ENCODE measurements around the gene SNTG2. TPM values are rescaled to one million over a fixed set of nuclear protein-coding genes. Genes with fewer than 3 reads are reported as not detected.

SNTG2 gene
- total and polyA plus RNA-seq, 10 of the 15 experiments (the other 5 are each of a cell fraction or from before 2014, with no cell fraction given) = not detected

DNA sequence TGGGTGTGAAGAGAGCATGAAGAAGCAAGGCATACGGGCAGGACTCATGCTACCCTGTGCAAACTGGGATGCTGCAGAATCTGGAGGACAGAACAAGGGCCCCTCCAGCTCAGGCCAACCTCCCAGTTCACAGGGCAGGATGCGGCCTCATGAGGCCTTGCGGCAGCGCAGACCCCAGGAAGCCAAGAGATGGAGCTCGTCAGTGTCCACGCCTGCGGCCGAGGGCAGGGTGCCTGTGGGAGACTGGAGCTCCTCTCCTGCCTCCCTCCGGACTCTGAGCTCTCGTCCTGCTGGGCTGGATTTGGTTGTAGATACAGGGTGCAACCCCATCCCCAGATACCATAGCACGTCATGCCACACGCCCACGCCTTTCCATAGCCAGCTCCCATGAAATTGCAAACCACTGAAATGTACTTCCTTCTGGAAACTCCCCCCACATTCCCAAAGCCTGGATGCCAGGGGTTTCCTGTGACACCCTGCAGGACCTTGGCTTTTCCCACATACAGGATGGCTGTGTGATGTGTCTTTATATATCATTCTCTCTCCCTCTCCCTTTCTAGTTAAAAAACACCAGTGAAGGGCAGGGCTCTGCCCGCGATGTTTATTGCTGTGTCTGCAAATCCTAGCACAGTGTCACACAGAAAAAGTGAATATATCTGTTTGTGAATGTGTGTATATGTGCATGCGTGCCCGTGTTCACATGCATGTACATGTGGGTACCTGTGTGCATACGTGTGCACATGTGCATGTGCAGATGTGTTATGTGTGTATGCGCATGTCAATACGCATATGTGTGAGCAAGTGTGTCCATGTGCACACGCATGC, 12.3 kb upstream of the SNTG2 start:
- Histone ChIP-seq H4K20me1 (ENCODE audit: control insufficient read depth, insufficient read depth) (no peaks in the 10 kb centered on the region), H3K9ac (ENCODE audit: control insufficient read depth, insufficient read depth, low read length) (no peak overlapping the region), H3K27ac (ENCODE audit: control insufficient read depth, insufficient read depth) (no peak overlapping the region), H3K27me3 (replicated peaks in 1 of 2; ENCODE audit: control insufficient read depth in 2 of 2, insufficient read depth in 2 of 2, low read length in 1 of 2) (no peaks in the 10 kb centered on the region), H3K9me3 (replicated peaks; ENCODE audit: control insufficient read depth, insufficient read depth, low read length) (peaks cover 4% of the 10 kb centered on the region; the same call in 2 of the 3 replicates), H3K4me2 (ENCODE audit: control insufficient read depth, insufficient read depth) (no peak overlapping the region), H3K79me2 (ENCODE audit: control insufficient read depth, insufficient read depth, low read length) (no peaks in the 10 kb centered on the region), H3K36me3 (ENCODE audit: control insufficient read depth in 2 of 2, insufficient read depth in 2 of 2, low read length in 1 of 2) (no peaks in the 10 kb centered on the region), H2AFZ (ENCODE audit: control insufficient read depth, low read depth, low read length) (no peak overlapping the region), H3K4me1 (ENCODE audit: control insufficient read depth, insufficient read depth, low read length) (no peaks in the 10 kb centered on the region), H3K4me3 (no peak overlapping the region)
- no TSS peak for BruUV-seq (replicated peaks)
- RAD21 ChIA-PET (ENCODE audit: unreplicated experiment) = no interaction called here
- CTCF ChIA-PET = no interaction called here
- in situ Hi-C loops (cut with MboI) (no loop called here), intact Hi-C loops (cut with micrococcal nuclease; ENCODE audit: unreplicated experiment) (no loop called here)
- 64% methylated on average over 21 of the region's 21 CpGs for WGBS (ENCODE audit: insufficient coverage, insufficient replicate concordance, low lambda C conversion rate, missing lambda C conversion rate)
- DNase-seq (ENCODE audit: low read depth, low spot score) (no peak), ATAC-seq (no peak), FAIRE-seq (no peak)
- POLR2A ChIA-PET = no interaction called here
- SMC1A ChIA-PET (ENCODE audit: uncharacterized antibody, unreplicated experiment) = no interaction called here
- TF ChIP-seq, protein P1, sequence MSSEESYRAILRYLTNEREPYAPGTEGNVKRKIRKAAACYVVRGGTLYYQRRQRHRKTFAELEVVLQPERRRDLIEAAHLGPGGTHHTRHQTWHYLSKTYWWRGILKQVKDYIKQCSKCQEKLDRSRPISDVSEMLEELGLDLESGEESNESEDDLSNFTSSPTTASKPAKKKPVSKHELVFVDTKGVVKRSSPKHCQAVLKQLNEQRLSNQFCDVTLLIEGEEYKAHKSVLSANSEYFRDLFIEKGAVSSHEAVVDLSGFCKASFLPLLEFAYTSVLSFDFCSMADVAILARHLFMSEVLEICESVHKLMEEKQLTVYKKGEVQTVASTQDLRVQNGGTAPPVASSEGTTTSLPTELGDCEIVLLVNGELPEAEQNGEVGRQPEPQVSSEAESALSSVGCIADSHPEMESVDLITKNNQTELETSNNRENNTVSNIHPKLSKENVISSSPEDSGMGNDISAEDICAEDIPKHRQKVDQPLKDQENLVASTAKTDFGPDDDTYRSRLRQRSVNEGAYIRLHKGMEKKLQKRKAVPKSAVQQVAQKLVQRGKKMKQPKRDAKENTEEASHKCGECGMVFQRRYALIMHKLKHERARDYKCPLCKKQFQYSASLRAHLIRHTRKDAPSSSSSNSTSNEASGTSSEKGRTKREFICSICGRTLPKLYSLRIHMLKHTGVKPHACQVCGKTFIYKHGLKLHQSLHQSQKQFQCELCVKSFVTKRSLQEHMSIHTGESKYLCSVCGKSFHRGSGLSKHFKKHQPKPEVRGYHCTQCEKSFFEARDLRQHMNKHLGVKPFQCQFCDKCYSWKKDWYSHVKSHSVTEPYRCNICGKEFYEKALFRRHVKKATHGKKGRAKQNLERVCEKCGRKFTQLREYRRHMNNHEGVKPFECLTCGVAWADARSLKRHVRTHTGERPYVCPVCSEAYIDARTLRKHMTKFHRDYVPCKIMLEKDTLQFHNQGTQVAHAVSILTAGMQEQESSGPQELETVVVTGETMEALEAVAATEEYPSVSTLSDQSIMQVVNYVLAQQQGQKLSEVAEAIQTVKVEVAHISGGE (CRISPR knock-in tag; IDR thresholded peaks at IDR 0.05) = no peak
- TF ChIP-seq KAT2A (conservative IDR thresholded peaks at IDR 0.05; ENCODE audit: control insufficient read depth, low read depth, low read length) (no peak), RUNX3 (IDR thresholded peaks at IDR 0.05; ENCODE audit: low read length) (no peak), IKZF2 (IDR thresholded peaks at IDR 0.05) (no peak), ASH2L (IDR thresholded peaks at IDR 0.05; ENCODE audit: borderline replicate concordance, low read depth) (no peak), BCL11A (IDR thresholded peaks at IDR 0.05; ENCODE audit: low read depth, low read length) (no peak), NFIC (IDR thresholded peaks at IDR 0.05; ENCODE audit: low read depth, low read length) (no peak)
- TF ChIP-seq, protein P2, sequence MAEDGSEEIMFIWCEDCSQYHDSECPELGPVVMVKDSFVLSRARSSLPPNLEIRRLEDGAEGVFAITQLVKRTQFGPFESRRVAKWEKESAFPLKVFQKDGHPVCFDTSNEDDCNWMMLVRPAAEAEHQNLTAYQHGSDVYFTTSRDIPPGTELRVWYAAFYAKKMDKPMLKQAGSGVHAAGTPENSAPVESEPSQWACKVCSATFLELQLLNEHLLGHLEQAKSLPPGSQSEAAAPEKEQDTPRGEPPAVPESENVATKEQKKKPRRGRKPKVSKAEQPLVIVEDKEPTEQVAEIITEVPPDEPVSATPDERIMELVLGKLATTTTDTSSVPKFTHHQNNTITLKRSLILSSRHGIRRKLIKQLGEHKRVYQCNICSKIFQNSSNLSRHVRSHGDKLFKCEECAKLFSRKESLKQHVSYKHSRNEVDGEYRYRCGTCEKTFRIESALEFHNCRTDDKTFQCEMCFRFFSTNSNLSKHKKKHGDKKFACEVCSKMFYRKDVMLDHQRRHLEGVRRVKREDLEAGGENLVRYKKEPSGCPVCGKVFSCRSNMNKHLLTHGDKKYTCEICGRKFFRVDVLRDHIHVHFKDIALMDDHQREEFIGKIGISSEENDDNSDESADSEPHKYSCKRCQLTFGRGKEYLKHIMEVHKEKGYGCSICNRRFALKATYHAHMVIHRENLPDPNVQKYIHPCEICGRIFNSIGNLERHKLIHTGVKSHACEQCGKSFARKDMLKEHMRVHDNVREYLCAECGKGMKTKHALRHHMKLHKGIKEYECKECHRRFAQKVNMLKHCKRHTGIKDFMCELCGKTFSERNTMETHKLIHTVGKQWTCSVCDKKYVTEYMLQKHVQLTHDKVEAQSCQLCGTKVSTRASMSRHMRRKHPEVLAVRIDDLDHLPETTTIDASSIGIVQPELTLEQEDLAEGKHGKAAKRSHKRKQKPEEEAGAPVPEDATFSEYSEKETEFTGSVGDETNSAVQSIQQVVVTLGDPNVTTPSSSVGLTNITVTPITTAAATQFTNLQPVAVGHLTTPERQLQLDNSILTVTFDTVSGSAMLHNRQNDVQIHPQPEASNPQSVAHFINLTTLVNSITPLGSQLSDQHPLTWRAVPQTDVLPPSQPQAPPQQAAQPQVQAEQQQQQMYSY (CRISPR knock-in tag; IDR thresholded peaks at IDR 0.05) = no peak
- TF ChIP-seq, protein P3, sequence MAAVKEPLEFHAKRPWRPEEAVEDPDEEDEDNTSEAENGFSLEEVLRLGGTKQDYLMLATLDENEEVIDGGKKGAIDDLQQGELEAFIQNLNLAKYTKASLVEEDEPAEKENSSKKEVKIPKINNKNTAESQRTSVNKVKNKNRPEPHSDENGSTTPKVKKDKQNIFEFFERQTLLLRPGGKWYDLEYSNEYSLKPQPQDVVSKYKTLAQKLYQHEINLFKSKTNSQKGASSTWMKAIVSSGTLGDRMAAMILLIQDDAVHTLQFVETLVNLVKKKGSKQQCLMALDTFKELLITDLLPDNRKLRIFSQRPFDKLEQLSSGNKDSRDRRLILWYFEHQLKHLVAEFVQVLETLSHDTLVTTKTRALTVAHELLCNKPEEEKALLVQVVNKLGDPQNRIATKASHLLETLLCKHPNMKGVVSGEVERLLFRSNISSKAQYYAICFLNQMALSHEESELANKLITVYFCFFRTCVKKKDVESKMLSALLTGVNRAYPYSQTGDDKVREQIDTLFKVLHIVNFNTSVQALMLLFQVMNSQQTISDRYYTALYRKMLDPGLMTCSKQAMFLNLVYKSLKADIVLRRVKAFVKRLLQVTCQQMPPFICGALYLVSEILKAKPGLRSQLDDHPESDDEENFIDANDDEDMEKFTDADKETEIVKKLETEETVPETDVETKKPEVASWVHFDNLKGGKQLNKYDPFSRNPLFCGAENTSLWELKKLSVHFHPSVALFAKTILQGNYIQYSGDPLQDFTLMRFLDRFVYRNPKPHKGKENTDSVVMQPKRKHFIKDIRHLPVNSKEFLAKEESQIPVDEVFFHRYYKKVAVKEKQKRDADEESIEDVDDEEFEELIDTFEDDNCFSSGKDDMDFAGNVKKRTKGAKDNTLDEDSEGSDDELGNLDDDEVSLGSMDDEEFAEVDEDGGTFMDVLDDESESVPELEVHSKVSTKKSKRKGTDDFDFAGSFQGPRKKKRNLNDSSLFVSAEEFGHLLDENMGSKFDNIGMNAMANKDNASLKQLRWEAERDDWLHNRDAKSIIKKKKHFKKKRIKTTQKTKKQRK (IDR thresholded peaks at IDR 0.05; ENCODE audit: low read depth, low read length) = no peak
- TF ChIP-seq, protein P4, sequence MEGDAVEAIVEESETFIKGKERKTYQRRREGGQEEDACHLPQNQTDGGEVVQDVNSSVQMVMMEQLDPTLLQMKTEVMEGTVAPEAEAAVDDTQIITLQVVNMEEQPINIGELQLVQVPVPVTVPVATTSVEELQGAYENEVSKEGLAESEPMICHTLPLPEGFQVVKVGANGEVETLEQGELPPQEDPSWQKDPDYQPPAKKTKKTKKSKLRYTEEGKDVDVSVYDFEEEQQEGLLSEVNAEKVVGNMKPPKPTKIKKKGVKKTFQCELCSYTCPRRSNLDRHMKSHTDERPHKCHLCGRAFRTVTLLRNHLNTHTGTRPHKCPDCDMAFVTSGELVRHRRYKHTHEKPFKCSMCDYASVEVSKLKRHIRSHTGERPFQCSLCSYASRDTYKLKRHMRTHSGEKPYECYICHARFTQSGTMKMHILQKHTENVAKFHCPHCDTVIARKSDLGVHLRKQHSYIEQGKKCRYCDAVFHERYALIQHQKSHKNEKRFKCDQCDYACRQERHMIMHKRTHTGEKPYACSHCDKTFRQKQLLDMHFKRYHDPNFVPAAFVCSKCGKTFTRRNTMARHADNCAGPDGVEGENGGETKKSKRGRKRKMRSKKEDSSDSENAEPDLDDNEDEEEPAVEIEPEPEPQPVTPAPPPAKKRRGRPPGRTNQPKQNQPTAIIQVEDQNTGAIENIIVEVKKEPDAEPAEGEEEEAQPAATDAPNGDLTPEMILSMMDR (IDR thresholded peaks at IDR 0.05 in 2 of 3, conservative IDR thresholded peaks at IDR 0.05 in 1 of 3; ENCODE audit: control insufficient read depth in 2 of 3, extremely low read depth in 1 of 3, insufficient read depth in 1 of 3, low read depth in 3 of 3, low read length in 3 of 3) = no peak
